ENCODE measurements around the gene DDX42. TPM values are rescaled to one million over a fixed set of nuclear protein-coding genes. Genes with fewer than 3 reads are reported as not detected.
A peak's percentile ranks its signal among the peaks of the same experiment; 100 is the strongest.

The DDX42 gene
- total and polyA plus RNA-seq, 2 of the 13 experiments (the other 11 are each of a cell fraction or from before 2014, with no cell fraction given) = 87.2 to 92.9 TPM

DNA sequence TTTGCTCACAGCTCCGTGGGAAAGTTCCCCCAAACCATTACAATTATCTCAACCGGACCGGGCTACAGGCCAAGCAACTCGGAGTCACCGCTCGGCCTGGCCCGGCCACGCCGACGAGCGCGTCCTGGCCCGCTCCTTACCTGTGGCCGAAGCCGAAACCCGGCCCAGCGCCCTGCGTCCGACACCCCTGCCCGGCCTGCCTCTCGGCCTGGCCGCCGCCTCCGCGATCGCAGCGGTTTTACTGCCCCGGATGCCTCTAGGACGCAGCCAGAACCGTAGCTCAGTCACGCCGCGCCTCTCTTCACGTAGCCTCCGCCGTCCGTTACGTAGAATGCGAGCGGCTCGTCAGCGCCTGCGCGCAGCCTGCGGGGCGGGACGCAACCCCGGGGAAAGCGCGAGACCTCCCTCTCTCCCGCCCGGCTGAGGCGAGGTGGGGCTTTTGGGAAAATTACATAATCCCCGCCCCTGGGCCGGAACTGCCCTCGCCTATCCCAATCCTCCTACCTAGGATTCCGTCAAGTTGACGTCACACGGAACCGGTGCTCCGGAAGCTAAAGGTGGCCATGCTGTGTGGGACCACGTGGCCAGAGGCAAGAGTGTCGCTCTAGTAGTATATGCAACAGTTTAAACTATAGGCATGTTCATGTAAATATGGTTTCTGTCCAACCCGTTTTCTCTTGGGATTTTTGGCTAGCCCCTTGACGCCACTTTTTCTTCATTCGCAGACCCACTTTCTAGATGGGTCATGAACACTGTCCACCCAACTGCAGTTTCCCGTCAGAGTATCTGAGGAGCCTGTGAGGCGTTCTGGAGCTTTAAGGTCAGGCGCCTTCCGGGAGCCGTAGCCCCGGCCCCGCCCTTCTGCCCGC, 464 bp upstream of the DDX42 start, which contains the start of gene CCDC47 (continued):
- TF ChIP-seq, protein P1, sequence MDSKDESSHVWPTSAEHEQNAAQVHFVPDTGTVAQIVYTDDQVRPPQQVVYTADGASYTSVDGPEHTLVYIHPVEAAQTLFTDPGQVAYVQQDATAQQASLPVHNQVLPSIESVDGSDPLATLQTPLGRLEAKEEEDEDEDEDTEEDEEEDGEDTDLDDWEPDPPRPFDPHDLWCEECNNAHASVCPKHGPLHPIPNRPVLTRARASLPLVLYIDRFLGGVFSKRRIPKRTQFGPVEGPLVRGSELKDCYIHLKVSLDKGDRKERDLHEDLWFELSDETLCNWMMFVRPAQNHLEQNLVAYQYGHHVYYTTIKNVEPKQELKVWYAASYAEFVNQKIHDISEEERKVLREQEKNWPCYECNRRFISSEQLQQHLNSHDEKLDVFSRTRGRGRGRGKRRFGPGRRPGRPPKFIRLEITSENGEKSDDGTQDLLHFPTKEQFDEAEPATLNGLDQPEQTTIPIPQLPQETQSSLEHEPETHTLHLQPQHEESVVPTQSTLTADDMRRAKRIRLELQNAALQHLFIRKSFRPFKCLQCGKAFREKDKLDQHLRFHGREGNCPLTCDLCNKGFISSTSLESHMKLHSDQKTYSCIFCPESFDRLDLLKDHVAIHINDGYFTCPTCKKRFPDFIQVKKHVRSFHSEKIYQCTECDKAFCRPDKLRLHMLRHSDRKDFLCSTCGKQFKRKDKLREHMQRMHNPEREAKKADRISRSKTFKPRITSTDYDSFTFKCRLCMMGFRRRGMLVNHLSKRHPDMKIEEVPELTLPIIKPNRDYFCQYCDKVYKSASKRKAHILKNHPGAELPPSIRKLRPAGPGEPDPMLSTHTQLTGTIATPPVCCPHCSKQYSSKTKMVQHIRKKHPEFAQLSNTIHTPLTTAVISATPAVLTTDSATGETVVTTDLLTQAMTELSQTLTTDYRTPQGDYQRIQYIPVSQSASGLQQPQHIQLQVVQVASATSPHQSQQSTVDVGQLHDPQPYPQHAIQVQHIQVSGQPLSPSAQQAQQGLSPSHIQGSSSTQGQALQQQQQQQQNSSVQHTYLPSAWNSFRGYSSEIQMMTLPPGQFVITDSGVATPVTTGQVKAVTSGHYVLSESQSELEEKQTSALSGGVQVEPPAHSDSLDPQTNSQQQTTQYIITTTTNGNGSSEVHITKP (CRISPR knock-in tag; IDR thresholded peaks at IDR 0.05; ENCODE audit: low read depth) = peak; percentile 78
- TF ChIP-seq ERF (CRISPR knock-in tag; IDR thresholded peaks at IDR 0.05) (peak; percentile 85; the same call in 1 of the 2 replicates), ZBTB7B (CRISPR knock-in tag; IDR thresholded peaks at IDR 0.05) (0 out of 2 replicates have a peak, but pooled peaks have one; percentile 25), RARG (CRISPR knock-in tag; IDR thresholded peaks at IDR 0.05; ENCODE audit: low read depth) (peak; percentile 85; the same call in 1 of the 2 replicates), HNRNPL (IDR thresholded peaks at IDR 0.05; ENCODE audit: low read depth, low read length) (0 out of 2 replicates have a peak, but pooled peaks have one; percentile 38), KMT2A (CRISPR knock-in tag; IDR thresholded peaks at IDR 0.05) (peak; percentile 96), PAWR (CRISPR knock-in tag; IDR thresholded peaks at IDR 0.05; ENCODE audit: borderline replicate concordance) (peak; percentile 97; the same call in 1 of the 2 replicates), ZNF331 (CRISPR knock-in tag; IDR thresholded peaks at IDR 0.05) (peak; percentile 77), ZNF382 (CRISPR knock-in tag; IDR thresholded peaks at IDR 0.05; ENCODE audit: borderline replicate concordance) (no peak)
- TF ChIP-seq, protein P2, sequence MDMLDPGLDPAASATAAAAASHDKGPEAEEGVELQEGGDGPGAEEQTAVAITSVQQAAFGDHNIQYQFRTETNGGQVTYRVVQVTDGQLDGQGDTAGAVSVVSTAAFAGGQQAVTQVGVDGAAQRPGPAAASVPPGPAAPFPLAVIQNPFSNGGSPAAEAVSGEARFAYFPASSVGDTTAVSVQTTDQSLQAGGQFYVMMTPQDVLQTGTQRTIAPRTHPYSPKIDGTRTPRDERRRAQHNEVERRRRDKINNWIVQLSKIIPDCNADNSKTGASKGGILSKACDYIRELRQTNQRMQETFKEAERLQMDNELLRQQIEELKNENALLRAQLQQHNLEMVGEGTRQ (IDR thresholded peaks at IDR 0.05; ENCODE audit: low read depth, low read length) = peak; percentile 91
- TF ChIP-seq, protein P2 (CRISPR knock-in tag; IDR thresholded peaks at IDR 0.05; ENCODE audit: borderline replicate concordance) = peak; percentile 94; the same call in 1 of the 2 replicates
- TF ChIP-seq, protein P3, sequence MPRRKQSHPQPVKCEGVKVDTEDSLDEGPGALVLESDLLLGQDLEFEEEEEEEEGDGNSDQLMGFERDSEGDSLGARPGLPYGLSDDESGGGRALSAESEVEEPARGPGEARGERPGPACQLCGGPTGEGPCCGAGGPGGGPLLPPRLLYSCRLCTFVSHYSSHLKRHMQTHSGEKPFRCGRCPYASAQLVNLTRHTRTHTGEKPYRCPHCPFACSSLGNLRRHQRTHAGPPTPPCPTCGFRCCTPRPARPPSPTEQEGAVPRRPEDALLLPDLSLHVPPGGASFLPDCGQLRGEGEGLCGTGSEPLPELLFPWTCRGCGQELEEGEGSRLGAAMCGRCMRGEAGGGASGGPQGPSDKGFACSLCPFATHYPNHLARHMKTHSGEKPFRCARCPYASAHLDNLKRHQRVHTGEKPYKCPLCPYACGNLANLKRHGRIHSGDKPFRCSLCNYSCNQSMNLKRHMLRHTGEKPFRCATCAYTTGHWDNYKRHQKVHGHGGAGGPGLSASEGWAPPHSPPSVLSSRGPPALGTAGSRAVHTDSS (CRISPR knock-in tag; conservative IDR thresholded peaks at IDR 0.05) = peak; percentile 85; the same call in 1 of the 2 replicates
- TF ChIP-seq, protein P4, sequence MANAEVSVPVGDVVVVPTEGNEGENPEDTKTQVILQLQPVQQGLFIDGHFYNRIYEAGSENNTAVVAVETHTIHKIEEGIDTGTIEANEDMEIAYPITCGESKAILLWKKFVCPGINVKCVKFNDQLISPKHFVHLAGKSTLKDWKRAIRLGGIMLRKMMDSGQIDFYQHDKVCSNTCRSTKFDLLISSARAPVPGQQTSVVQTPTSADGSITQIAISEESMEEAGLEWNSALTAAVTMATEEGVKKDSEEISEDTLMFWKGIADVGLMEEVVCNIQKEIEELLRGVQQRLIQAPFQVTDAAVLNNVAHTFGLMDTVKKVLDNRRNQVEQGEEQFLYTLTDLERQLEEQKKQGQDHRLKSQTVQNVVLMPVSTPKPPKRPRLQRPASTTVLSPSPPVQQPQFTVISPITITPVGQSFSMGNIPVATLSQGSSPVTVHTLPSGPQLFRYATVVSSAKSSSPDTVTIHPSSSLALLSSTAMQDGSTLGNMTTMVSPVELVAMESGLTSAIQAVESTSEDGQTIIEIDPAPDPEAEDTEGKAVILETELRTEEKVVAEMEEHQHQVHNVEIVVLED (CRISPR knock-in tag; IDR thresholded peaks at IDR 0.05; ENCODE audit: borderline replicate concordance) = peak; percentile 97
